GM21786 (cell line): Measurements from ENCODE around the gene LRGUK.
A peak's percentile ranks its signal among the peaks of the same experiment; 100 is the strongest.
"Not testable (repeated sequence)": the region's sequence is repeated elsewhere in the genome, so short reads cannot be mapped to it uniquely, and the experiment has no call there.

Source experiments
- ATAC-seq: cut with Tn5 transposase; IDR thresholded peaks from one replicate; pipeline ENCODE4 v1.9.1; 2021; ENCODE audit not compliant: unreplicated experiment

LRGUK gene

GRCh38 chr7:134220236-134220635 is 93.1 kb downstream of the LRGUK start:
- ATAC-seq: no peak

DNA sequence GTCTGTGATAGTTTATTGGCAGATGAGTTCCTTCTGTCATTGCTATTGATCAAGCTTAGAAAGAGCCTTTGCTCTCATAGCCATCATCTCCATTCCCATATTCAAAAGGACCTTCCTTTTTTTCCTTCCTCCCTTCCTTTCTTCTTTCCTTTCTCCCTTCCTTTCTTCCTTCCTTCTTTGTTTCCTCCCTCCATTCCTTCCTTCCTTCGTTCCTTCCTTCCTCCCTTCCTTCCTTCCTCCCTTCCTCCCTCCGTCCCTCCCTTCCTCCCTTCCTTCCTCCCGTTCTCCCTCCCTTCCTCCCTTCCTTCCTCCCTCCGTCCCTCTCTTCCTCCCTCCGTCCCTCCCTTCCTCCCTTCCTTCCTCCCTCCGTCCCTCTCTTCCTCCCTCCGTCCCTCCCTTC is 104.2 kb downstream of the LRGUK start:
- not testable (repeated sequence) for ATAC-seq

- no peak for ATAC-seq
Measured at GRCh38 chr7:134234216-134234615, 107.1 kb downstream of the LRGUK start.

- ATAC-seq: no peak
Measured at GRCh38 chr7:134245253-134245652, 118.1 kb downstream of the LRGUK start.

DNA sequence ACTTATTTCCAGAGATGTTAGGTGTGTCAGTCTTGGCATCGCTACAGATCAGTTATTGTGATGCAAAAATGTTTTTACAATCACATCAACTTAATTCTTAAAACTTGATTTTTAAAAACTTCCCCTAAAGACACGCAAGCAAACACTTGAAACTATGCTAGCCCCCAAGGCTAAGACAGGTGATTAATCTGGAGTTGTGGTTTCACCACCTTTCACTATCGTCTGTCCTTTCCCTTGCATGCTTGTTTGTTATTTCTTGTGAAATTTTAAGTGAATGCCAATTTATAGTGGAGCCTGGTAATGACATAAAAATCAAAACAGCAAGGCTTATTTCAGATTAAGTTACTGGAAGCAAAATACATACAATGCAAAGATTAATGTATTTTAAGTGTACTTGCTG is 119.2 kb downstream of the LRGUK start:
- no peak for ATAC-seq

DNA sequence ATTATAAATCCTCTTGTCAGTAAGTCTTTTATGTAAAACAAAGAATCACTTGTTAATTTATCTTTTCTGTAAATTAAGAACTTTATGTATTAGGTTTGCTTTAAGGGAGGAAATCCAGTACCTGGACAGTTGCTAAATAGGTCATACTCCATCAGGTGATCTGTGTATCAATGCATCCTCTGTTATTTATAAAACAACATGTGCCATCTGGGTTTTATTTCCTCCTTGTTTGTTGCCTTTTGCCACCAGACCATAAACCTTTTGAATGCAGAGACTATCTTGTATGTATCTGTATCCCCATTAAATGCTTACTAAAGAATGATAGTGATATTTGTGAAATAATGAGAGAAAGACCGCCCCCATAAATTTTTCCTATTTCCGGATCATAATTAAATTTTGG is 119.6 kb downstream of the LRGUK start:
- no peak for ATAC-seq

DNA sequence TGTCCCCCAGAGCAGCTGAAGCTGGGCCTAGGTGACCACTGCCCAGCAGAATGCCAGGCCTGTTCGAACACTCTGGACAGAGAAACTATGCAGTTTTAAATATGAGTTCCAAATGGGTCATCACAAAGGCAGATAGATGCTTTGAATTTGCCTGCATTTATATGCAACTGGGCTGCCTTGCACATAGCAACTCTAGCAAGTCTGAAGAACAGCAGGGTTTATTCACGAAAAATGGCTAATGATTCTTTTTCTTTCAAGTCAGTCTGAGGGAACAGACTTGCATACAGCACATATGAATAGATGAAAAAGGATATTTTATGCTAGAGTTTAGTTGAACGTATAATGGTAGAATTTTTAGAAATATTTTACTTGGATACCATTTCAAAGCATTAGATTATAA is 121.1 kb downstream of the LRGUK start:
- no peak for ATAC-seq

- ATAC-seq: no peak
Measured at GRCh38 chr7:134254311-134254710, 127.2 kb downstream of the LRGUK start.

DNA sequence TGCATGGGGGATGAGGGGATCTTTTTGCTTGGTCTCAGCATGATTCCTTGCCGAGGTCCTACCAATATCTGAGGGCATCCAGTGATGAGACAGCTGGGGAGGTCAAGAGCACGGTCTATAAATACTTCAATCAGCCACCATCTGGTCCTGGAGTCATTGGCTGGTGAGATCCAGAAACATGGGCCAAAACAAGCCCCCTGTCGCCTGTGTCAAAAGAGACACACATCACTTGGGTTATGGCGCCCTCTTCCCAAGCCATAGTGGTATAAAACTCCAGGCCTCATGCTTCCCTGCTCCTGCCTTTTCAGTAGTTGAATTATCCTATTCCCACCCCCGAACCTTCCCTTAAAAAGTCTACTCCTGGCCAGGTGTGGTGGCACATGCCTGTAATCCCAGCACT is 128.7 kb downstream of the LRGUK start:
- ATAC-seq: no peak

DNA sequence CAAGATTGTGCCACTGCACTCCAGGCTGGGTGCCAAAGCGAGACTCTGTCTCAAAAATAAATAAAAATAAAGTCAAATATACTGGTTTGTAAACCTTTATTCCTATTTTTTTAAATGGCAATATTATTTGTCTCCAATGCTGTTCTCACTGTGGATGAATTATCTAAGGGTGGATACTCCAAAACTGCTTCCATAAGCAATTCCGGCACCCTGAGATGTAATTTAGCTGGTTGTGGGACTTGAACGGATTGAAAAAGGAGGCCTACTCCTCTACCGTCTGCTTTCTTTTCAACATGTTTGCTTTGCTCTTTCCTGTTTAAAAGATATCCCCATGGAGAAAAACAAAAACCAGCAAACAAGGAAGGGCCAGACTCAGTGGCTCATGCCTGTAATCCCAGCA is 135.2 kb downstream of the LRGUK start:
- no peak for ATAC-seq

GRCh38 chr7:134276951-134277350 is 149.8 kb downstream of the LRGUK start:
- no peak for ATAC-seq

DNA sequence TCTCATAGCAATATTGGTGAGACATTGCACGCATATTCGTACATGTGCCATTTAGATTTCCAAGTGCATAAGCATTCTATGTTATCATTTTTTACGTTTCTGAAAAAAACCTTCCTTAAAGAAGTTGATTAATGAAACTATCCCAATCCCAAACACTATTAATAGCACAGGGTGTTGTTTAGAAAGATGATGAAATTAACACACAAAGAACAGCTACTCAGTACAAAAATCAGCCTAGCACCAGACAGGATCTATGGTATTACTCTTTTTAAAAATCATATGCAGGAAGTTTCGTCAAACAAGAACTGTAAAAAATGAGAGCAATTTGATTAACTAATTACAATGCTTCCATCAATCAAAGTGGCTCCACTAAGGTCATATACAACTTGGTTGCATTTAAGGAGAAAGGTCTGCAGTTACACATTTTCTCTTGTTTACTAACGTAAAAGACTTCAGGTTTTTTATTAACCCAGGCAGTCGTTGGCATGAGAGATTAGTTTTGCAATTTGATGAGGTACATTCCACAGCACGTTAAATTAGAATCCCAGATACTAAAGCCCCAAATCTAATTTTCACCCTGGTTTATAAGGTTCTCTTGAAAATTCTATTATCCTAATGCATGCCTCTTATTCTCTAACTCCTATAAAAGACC is 151.5 kb downstream of the LRGUK start:
- ATAC-seq: no peak

DNA sequence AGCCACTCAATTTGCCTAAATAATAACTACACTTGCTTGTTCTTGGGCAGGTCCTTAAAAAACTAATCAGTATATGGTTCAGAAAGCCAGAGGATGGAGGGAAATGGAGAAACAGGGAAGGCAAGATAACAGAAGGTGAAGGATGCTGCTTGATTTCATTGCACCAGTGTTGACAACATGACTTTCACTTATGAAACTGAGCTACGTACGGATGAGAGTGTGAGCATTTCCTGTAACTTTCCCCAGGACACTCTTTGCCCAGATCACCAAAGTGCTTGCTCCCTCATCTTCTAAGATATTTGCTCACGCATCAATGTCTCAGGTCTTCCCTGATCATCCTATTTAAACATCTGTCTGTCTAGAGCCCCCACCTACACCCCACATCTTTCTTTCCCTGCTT is 152.2 kb downstream of the LRGUK start:
- ATAC-seq: no peak

GRCh38 chr7:134279898-134280297 is 152.8 kb downstream of the LRGUK start:
- no peak for ATAC-seq

DNA sequence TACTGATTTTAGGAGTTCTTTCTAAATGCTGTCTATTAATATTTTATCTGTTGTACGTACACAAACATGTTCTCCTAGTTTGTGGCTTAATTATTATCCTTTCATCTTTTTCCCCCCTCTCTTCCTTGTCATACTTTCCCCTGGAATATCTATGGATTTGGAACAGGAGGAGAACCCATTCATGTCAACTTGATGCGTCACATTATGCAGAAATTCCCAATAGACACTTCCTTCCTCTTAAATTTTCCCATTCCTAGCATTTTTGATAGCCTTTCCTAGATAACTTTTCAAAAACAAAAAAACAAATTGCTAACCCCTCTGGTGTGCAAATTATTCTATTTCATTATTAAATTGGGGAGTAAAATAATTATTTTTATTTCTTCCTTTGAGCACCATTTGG is 153.4 kb downstream of the LRGUK start:
- ATAC-seq: no peak

GRCh38 chr7:134284011-134284410 is 156.9 kb downstream of the LRGUK start:
- no peak for ATAC-seq

DNA sequence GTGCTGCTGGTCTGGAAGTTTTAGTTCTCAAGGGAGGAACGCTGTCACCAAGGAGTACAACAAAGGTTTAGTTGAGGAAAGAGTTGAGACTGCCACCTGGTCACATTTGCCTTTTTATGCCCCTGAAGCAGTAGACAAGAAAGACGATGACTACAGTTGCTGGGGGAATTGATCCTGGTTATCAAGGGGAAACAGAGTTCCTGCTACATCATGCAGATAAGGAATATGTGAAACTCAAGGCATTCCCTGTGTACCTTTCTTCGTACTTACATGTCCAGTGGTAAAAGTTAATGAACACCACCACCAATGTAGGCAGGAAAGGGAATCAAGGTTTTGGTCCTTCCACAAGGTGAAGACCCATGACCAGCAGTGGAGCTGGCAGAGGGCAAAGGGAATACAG is 157.8 kb downstream of the LRGUK start:
- no peak for ATAC-seq

- no peak for ATAC-seq
Measured at GRCh38 chr7:134287916-134288659, 160.9 kb downstream of the LRGUK start.

- ATAC-seq: no peak
Measured at GRCh38 chr7:134289423-134289822, 162.3 kb downstream of the LRGUK start.

GRCh38 chr7:134289841-134290240 is 162.7 kb downstream of the LRGUK start:
- ATAC-seq: no peak

- ATAC-seq: no peak
Measured at GRCh38 chr7:134290286-134290685, 163.1 kb downstream of the LRGUK start.

DNA sequence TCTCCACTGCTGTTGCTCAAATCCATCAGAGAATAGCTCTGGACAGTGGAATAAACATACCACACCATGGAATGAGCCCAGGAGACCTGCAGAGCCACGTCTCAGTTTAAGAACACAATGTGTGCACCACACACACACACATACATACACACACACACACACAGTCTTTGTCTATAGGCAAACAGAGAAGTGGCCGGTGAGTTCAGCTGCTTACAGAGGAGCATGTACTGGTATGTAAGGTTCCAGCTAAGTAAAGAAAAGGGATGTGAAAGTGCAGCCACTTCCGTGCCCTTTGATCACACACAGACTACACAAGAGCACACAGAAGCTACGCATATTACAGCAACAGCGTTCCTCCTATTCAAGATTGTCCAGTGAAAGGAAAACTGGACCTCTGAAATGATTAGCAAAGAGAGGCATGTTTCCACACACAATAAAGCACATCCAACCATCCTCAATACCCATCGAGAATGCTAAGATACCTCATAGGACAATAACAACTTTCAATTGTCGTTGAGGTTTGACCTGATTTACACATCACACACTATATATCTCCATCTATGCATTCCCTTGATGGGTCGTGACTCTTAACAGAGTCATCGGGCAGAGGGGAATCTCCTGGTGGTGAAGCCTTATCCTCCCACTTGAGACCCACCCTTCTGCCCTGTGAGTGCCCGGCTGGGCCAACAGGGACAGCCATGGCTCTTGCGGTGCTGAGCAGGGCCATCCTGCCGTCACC is 166.0 kb downstream of the LRGUK start:
- ATAC-seq: peak; percentile 100
